ENCODE data around the gene TMEM179.

DNA sequence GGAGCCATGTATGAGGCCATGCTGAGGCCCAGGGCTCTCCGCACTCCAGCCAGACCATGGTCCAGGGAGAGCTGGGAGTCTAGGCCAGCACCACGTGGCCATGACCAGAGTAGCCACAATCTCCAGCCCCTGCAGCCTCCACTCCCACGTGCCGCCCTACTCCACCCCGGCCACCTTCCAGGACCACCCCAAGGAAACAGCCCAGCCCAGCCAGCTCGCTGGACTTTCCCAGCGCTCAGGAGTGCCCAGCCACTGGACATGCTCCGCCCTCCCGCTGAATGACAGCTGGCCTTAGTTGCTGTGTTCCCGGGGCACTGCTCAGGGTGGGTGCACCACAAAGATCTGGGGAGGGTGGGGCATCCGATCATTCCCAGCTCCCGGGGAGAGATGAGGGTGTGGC, 27.1 kb downstream of the TMEM179 start:
- no peak for TF ChIP-seq ZNF367 (CRISPR knock-in tag; IDR thresholded peaks at IDR 0.05; ENCODE audit: borderline replicate concordance)
- TF ChIP-seq CHD2 (IDR thresholded peaks at IDR 0.05; ENCODE audit: low read depth, low read length): no peak

All from HepG2 (cell line).